Astrocyte of the cerebellum (primary cell): ENCODE data around the gene POC1A.

Experiments
- DNase-seq: peaks from one replicate; pipeline ENCODE4 v3.0.0-alpha.2; 2011; ENCODE audit warnings: low read depth
- H3K4me3 ChIP-seq: 2 replicates; pipeline ENCODE4 v1.5.1; 2011; ENCODE audit warnings: mild to moderate bottlenecking, low read depth, low read length, moderate library complexity
- in situ Hi-C: cut with HindIII; loops from 2 replicates; pipeline ENCODE4 v1.10.0; 2017; ENCODE audit warnings: low sequenced_read_pairs
- TF ChIP-seq, protein P1 (sequence below): IDR thresholded peaks from 2 replicates; pipeline ENCODE4 v1.5.1; 2012; ENCODE audit warnings: low read length, low read depth, moderate library complexity, mild to moderate bottlenecking; ENCODE audit errors: missing control alignments

The POC1A gene

DNA sequence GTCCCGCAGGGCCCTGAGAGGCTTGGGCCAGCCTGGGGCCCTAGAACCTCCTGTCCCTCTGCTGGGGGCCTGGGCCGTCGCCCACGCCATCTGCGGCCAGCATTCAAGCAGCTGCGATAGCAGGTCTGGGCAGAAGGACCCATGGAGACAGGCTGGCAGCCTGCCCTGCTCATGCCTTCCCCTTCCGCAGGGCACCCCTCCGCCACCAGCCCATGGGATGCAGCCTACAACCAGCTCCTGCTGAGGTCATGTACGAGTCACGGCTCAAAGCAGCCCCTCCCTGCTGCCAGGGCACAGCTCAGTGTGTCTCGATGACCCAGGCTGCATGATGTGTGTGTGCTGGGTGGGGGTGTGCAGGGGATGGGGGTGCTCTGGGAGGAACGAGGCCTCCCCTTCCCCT, 125.7 kb downstream of the POC1A start:
- in situ Hi-C loops, result no loop called here
- TF ChIP-seq, protein P1, sequence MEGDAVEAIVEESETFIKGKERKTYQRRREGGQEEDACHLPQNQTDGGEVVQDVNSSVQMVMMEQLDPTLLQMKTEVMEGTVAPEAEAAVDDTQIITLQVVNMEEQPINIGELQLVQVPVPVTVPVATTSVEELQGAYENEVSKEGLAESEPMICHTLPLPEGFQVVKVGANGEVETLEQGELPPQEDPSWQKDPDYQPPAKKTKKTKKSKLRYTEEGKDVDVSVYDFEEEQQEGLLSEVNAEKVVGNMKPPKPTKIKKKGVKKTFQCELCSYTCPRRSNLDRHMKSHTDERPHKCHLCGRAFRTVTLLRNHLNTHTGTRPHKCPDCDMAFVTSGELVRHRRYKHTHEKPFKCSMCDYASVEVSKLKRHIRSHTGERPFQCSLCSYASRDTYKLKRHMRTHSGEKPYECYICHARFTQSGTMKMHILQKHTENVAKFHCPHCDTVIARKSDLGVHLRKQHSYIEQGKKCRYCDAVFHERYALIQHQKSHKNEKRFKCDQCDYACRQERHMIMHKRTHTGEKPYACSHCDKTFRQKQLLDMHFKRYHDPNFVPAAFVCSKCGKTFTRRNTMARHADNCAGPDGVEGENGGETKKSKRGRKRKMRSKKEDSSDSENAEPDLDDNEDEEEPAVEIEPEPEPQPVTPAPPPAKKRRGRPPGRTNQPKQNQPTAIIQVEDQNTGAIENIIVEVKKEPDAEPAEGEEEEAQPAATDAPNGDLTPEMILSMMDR, result no peak
- H3K4me3 ChIP-seq, result no peak overlapping the region
- DNase-seq, result no peak

DNA sequence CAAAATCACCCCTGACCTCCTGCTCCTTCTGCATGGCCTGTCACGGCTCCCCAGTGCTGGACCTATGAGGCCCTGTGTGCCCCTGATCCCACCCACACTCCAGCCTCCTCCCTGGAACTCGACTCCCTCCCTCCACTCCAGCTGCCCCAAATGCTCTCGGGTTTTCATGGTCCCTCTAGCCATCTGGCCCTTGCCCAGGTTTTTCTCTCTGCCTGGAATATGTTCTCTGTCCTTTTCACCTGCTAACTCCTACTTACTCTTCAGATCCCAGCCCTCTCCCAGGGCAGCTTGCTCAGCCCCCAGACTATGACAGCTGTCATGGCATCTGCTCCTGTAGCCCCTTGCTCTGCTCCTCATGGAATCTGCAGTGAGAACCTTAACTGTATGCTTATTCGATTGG, 128.2 kb downstream of the POC1A start:
- in situ Hi-C loops, result no loop called here
- no peak for DNase-seq
- H3K4me3 ChIP-seq, result no peak overlapping the region
- TF ChIP-seq, protein P1, result no peak

DNA sequence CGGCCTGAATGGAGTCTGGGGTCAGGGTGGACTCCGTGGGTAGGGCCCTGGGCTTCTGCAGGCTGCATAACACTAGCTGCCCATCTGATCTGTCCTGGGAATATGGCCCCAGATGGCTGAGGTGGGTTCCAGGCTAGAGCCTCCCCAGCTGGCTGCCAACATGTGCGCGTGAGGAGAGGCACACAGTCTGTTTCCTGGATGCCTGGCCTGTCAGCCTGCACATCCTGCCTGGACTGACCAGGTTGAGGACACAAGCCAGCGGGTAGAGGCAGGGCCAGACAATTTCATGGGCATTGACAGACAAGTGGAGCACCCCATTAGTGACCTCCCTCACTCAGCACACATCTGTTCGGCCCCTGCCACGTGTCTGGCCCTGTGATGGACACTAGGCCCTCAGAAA, 128.8 kb downstream of the POC1A start:
- in situ Hi-C loops, result no loop called here
- no peak overlapping the region for H3K4me3 ChIP-seq
- DNase-seq, result no peak
- TF ChIP-seq, protein P1, result no peak
